Stimulated activated CD4-positive, alpha-beta T cell treated with anti-CD3 and anti-CD28 coated beads, Interleukin-2, amount 100 ng/mL, for 24 hours (primary cell): ENCODE data around the gene KCNC4.

ENCODE experiments used
- DNase-seq, 2 donors: peaks; one replicate each; pipeline ENCODE4 v3.0.0-alpha.2; 2020

The KCNC4 gene

DNA sequence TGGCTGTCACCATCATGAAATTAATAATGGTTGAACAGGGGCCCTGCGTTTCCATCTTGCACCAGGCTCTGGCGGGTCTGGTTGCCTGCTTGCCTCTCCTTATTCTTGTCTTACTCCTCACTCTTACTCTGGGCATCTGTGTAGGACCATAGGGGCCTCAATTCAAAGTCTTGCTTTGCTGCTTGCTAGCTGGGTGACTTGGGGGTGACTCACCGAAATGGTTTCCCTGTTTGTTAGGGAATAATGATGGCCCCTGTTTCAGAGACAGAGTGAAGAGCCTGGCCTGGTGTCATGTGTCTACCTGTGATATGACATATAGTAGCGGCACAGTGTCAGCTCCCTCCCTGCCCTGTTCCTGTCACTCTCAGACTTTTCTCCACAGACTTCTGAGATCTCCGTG lies 24.6 kb downstream of the KCNC4 start:
- DNase-seq = no peak

DNA sequence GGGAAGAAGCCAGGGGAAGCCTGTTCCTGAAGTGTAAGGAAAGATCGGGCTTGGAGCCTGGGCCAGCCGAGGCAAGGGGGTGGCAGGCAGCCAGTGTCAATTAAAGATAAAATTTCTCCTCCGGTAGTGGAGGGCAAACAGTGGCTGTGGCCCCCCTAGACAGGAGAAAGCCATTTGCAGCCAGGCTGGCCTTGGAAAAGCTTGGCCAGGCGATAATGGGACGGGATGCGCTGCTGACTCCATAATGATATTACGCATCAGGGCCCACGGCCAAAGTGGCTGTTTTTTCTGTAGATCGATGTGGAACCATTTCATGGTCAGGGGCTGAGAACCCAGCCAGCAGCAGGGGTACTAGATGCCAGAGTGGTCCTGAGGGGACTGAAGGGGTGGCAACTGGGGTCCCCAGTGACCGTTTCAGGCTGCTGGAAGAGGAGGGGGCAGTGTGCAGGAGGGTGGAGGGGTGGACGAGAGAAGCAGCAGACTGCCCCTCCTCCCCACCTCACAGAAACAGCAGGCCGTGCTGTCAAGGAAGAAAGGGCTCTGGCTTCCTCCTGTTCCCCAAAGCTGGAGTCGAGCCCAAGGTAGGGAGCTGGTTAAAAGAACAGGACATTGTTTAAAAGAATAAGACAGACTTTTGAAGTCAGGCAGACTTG lies 25.2 kb downstream of the KCNC4 start:
- no peak for DNase-seq

DNA sequence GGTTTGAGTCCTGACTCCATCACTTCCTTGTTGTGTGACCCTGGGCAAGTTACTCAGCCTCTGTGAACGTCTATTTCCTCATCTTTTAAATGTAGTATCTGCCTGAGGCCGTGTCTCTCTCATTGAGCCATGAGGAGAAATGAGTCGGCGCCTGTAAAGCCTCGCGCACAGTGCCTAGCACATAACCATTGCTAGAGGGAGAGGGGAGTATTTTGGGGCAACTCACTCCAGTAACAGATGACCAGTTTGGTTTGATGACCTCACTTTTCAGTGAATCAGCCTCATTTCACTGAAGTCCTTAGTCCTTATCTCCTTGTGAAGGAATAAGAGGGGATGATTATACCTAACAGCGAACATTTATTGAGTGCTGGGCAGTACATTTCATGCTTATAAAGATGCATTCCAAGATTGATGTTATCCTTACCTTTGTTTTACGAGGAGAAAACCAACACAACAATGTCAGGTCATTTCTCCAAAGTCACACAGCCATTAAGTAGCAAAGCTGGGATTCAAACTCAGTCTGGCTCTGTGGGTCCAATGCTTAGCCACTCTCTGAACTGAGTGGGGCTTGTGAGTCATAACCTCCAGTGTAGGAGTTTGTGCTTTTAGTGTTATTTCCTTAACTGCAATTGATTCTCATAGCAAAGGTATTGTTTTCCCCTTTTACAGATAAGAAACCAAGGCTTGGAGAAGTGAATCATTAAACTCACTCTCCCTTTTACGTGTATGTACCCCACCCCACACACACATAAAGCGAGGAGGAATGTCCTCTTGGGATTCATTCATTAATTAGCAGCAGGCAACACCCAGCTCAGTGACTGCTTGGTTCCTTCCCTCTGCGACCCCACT lies 25.9 kb downstream of the KCNC4 start:
- DNase-seq = peak; percentile 55 to 62

DNA sequence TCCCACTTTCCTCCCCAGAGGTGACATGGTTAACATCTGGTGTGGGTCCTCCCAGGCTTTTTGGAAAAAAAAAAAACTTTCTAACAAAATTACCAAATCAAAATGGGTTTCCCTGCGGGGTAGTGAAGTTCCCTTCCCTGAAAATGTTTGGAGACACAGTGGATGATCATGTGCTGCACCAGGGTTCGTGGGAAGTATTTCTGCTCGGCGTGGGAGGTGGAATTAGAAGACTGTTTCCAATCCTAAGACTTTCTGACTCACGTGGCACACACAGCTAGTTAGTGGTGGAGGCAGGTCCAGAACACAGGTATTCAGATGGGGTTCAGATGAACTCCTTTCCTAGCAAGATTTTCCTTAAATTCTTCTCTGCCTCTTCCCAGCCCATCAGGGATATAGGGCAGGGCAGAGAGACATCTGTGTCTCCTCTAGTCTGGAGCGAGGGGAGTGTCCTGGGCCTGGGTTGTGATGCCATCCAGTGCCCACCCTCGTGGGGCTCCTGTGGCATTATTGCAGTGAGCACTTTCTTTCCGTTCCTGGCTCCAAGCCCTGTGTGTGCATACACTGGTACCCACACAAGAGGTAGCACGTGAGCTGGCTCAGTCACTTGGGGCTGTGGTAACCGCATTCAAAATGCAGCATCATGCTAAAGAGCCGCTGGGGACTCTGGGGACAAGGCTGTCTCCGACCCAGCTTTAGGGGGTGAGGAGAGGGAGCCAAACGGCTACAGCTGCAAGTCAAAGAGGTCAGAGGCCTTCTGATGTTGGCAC lies 27.5 kb downstream of the KCNC4 start:
- no peak for DNase-seq

DNA sequence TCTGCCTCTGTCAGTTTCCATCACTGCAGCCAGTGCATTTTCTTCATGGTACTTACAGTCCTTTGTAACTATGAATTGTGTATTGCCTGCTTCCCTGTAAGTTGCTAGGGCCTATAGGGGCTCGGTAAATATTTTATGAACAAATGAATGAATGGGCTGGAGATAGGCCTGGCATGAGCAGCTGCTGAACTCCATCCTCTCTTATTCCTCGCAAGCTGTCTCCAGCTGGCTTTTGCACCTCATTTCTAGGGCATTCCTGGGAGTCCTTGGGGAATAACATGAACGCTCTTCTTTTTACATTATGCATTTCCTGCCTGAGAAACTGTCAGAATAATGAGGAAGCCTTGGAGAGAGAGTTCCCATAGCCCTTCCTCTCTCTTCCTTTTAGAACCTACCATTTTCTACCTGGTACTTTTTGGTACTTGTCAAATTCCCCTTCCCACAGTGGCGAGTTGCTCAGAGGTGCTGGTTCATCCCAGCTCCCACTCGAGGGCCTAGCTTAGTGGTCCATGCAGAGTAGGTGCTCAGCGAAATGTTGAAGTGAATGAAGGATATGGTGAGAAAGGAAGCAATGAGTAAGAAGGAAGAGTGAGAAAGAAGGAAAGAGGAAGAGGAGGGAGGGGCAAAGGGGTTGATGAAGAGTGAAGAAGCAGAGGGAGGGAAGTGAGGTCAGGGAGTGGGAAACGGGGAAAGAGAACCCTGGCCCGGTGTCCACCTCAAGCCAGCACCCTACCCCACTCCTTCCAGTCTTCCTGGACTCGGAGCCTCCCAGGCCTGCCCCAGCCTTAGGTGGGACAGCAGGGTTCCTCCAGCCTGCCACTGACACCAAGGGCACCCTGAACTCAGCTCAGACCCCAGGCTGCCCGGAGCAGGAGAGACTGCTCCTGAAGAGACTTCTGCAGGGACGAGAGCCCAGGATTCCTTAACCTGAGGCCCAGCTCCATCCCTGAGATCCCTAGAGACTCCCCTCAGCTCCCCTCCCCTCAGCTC lies 29.6 kb downstream of the KCNC4 start:
- no peak for DNase-seq

DNA sequence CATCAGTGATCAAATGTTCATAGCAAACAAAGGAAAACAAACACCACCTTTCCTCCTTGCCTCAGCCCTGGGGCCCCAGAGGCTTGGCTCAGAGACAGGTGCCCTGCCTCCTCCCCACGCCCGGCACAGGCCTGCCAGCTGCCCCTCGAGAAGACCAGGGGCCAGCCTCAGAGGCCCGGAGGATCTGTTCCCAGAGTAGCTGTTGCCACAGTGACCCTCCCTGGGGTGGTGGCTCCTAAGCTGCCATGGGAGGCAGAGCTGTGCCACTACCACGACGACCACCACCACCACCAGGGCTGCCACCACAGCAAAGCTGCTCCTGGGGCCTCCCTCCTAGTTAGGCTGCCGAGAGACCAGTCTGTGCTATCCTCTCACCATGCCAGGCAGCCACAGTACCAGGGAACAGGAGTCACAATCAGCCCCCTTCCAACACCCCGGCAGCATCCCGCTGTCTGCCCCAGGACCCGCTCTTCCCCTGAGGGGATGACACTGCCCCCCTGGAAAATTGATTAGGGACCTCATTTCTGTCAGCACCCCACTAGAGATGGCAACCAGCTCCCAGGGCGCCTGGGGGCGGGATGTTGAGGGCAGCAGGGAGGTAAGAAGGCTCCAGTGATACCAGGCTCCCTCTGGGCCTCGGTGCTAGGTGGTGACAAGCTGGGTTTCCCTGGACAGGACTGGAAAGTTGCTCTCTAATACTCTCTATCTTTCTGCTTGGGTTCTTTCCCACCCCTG lies 30.5 kb downstream of the KCNC4 start:
- no peak for DNase-seq

DNA sequence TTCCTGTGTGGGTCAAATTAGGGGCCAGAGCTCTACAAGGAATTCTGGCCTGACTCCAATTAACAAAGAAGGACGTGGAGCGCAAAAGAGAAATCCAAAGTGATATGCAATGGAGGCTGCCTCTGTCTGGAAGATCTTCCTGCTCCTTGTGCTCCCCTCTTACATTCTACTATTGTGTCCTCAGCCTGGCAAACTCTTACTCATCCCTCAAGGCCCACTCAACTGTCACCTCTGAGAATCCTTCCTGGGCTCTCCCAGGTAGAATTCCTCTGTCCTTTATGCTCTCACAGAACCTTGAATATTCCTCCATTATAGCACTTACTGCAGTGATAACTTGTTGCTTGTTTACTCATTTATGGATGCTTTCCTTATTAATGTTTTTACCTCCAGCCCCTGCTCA lies 31.4 kb downstream of the KCNC4 start:
- no peak for DNase-seq

DNA sequence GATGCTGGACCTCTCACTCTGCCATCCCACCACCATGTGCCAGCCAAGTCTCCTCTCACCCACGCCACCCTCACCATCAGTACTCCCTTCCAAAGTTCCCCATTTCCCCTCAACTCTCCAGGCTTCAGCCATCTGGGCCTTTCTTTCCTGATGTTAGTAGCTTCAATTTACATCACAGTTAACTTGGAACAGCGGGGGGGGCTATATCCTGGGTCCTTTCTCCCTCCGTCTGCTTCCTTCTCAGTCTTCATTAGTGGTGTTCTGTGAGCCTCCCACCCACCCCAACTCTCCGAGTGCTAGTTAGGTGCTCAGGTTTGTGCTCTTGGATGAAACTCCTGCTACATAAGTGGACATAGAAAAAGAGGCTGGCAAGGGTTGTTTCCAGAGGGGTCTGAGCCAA lies 31.9 kb downstream of the KCNC4 start:
- no peak for DNase-seq

DNA sequence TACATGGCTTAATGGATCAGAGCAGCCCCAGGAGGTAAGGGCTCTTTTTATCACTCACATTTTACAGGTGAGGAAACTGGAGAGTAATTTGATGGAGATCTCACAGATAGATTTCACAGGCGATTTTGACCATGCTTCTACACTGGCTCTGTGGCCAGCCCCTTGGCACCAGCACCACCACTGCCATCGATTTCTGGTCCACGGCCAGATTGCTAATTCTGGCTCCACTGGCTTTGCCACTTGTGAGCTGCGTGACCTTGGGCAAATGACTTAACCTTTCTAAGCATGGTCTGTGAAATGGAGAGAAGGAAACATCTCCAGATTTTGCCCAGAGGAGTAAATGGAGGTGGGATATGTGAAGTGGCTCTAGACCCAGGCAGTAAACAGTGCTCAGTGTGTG lies 32.6 kb downstream of the KCNC4 start:
- no peak for DNase-seq

DNA sequence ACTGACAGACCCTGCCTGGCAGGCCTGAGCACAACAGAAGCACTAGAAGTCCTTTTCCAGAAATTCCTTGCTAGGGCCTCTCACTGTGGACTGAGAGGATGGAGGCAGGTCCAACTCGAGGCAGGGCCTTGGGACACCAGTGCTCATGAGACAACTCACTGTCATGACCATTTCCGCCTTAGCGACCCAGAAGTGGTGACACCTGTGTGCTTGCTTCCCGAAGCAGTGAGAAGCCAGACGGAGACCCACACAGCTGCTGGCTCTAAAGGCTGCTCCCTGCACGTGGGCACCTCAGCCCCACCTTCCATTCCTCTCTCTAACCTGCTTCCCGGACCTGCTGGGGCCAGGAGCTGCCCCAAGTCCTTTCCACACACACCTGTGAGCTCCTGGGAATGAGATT lies 33.0 kb downstream of the KCNC4 start:
- DNase-seq = no peak

DNA sequence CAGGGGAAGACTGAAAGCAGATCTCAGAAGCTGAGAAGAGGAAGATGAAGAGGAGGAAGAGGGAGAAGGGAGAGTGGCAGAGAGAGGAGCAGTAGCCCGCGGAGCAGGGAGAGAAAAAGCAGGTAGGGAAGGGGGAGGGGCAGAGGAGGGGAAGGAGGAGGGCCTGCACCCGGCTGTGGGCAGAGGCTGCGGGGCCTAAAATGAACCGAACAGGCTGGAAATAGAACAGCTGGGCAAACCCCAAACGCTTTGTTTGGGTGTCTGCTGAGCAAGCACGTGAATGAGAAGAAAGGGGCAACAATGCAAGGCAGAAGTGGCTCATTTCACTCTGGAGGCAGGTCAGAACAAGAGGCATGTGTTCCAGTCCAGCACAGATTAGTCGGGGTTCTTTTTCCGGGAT lies 33.5 kb downstream of the KCNC4 start:
- DNase-seq = no peak

DNA sequence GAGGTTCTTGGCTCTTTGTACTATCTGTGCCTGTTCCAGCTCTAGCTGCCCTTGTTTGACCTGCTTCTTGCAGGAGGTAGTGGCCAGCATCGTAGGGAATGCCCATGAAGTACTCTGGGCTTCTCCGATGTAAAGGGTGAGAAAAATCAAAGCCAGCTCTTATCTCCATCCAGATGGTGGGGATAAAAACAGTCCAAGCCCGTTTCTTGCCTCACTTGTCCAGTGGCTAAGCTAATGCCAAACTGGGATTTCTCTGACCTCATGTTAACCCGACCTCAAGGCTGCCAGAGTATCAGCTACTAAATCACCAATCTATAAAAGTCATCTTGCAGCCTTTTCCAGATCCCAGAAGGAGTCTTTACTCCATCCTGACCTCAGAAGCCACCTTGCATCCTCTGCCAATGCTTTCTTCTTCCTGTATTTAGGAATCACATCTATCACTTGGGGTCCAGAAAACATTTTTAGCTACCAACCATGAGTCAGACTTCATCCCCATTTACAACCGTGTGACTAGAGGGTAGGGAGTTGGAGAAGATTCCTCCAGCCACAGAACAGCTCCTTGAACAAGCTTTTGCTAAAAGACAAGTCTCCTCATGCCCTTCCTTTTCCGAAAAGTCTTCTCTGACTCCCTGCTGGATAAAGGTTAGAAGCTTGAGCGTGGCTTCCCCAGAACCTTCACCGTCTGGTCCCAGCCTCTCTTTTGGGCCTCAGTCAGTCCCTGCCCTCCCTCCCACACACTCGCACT lies 35.9 kb downstream of the KCNC4 start:
- no peak for DNase-seq

DNA sequence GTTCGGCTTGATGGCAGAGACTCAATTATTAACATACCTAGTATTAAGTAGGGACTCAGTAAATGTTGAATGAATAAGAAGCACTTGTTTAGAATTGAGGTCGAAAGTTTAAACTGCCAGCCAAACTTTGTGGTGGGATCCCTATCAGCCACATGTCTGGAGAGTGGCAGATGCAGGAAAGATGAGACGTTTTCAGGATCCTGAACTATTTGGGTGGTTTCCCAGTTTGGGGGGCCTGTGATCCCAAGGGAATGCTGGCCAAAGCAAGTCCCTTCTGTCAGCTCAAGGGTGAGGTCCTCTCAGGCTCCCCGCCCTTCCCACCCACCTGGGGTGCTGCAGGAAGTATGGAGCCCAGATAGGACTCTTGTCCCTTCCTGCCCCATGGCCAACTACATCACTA lies 38.6 kb downstream of the KCNC4 start:
- DNase-seq = no peak

DNA sequence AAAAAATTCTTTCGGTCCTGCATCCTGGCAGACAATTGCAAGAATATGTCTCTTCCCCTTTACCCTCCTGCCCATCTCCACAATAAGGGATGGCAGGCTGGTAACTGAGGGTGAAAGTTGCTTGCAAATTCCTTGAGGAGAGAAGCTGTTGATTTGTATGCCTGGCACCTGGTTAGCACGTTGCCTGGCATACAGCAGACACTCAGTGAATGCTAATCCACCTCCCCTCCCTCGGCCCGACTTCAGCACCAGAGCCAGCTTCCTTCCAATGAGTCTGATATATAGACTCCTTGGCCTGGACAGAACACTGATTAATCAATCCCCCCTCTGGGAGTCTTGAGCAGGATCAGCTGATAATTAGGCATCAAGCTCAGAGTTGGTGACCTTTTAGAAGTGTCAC lies 39.1 kb downstream of the KCNC4 start:
- DNase-seq = no peak

DNA sequence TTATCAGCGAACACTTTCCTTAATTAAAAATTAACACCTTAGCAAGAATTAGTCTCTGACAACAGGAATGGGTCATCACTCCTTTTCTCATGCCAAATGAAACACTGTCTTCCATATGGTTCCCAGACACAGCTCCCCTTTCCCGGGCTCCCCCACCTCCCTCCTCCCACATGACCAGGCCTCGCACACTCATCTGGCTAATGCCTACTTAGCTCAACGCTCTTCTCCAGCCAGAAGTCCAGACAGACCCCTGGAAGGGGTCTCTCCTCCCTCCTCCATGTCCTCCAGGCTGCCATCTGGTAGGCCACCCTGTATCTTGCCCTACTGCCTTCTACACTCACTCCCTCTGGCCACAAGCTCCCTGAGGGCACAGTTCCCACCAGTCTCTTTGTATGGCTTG lies 39.9 kb downstream of the KCNC4 start:
- no peak for DNase-seq

DNA sequence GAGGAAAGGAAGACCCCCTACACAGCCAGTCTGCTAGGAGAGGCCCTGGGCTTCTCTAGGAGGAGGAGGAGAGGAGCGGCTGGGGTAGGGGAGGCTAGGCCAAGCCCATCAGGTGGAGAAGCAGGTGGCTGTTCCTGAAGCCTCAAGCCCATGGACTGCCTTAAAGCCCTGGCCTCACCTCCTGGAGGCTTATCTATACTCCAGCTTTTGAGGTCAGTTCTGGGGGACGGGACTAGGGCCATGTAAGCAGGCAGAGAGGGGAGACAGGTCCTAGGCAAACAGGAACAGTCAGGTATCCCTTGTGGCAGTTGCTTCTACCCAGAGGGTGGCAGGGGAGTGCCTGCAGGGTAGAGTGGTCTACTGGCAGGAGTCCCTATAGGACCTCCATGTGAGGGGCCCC lies 40.6 kb downstream of the KCNC4 start:
- no peak for DNase-seq

DNA sequence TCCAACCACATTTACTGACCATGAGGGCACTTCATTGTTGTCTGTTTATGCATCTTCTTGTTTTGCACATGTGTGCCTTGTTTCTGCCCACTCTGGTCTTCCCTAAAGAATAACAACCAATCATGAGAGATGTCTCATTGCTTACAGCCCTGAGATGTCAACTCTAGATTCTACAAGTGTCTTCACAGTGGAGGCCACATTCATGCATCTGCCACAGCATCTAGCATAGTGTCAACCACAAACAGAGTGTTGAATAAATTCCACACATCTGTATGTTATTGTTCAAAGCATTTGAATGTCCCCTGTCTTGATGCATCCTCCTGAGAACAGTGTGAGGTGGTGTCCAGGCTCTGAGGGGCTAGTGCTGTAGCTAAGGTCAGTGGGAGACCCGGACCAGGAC lies 43.1 kb downstream of the KCNC4 start:
- DNase-seq = no peak

DNA sequence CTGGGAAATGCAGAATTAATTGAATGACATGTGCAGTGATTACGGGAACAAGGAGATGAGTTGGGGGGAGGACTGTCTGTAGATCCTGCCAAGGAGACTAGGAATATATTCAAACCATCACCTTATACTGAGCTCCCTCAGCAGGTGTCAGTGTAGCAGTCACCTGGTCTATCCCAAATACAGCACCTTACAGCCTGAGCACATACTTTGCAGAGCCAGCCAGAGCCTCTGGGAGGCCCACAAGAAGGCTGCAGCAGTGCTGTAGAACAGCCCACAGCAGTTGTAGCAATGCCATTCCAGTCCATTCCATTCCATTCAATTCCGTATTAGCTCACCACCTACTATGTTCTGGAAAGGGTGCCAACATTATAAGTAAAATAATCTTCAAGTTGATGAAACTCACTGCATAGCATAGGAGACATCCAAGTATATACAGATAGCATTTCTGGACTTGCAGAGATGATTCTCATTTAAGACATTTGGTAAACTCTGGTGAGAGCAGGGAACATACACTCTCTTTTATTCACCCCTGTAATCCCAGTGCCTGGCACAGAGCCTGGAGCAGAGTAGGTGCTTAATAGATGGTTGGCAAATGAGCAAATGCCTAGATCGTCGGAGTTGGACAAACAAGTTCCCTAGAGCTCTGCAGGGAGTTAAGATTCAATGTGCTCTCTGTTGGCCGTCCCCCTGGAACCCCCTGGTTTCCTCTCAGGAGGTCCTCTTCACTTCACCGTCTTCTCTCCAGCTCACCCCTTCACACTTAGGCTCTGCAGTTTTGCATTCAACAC lies 44.7 kb downstream of the KCNC4 start:
- no peak for DNase-seq

DNA sequence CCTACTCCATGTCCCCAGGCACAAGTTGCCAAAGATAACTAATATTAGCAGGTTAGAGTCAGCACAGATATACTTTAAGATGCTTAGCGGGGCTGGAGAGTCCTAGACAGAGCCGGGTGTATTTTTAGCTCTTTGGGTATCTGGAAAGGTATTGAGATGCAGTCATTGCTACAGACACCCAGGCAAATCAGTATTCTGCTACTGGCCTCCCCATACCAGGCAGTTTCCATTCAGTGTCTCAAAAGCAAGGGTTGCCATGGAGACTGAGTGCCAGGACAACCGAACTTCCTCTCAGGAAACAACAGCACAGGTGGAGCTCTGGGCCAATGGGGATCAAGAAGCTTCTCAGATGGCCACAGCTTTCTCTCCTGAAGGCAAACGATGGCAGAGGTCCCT lies 45.3 kb downstream of the KCNC4 start:
- DNase-seq = no peak

DNA sequence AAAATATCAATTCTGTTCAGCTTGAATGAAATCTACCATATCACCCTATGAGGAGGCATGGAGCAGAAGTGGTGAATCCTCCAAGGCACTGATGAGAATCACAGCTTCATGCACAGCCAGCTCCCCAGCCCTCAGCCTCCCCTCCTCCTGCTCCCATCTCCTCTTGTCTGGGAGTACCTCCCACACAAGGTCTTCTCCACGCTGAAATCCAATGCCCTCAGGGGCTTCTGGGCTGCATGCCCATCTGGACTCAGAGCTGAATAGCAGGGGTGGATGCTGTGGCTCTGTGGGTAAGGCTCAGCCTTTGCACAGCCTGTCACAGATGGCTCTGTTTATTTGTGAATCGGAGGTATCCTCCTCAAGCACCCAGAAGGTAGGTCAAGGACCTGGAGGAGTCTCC lies 48.6 kb downstream of the KCNC4 start:
- no peak for DNase-seq
